HEK293 (cell line): ENCODE data around the gene FGA.
A peak's percentile ranks its signal among the peaks of the same experiment; 100 is the strongest.

ENCODE experiments used
- CTCF ChIA-PET: fragments of 350-600 bp; formaldehyde crosslinking; extraction: SDS; loops from one replicate; lab custom pipeline; 2021; ENCODE audit warnings: antibody characterized with exemption; lab: Yijun Ruan, JAX
- POLR2A ChIA-PET: fragments of 300-600 bp; formaldehyde crosslinking; extraction: SDS; loops from one replicate; lab custom pipeline; 2020; ENCODE audit warnings: antibody characterized with exemption, inconsistent platforms; lab: Yijun Ruan, JAX
- H3K27ac ChIP-seq: fragments of 200-500 bp; sonication (Bioruptor generic); 2 replicates; pipeline ENCODE4 v1.5.1; 2014; ENCODE audit warnings: low read depth, low read length, control low read depth, inconsistent platforms; ENCODE audit errors: extremely low read depth
- H3K36me3 ChIP-seq, 2 experiments: fragments of 200-500 bp in 1 of 2; sonication (Bioruptor generic) in 1 of 2; 1 replicate in 1 of 2; 2 replicates in 1 of 2; pipeline ENCODE4 v1.5.1; 2014 to 2017; ENCODE audit warnings: inconsistent platforms in 2 of 2, low read length in 2 of 2; ENCODE audit not compliant: control insufficient read depth in 2 of 2, insufficient read depth in 1 of 2
- H3K4me1 ChIP-seq: fragments of 200-500 bp; sonication (Bioruptor generic); 2 replicates; pipeline ENCODE4 v1.5.1; 2014; ENCODE audit warnings: mild to moderate bottlenecking, low read length, inconsistent platforms; ENCODE audit not compliant: control insufficient read depth, insufficient read depth
- H3K4me3 ChIP-seq: 2 replicates; pipeline ENCODE4 v1.5.1; 2011; ENCODE audit warnings: low read depth, mild to moderate bottlenecking, control low read depth, low read length, moderate library complexity
- H3K9me3 ChIP-seq: fragments of 200-500 bp; sonication (Bioruptor generic); 2 replicates; pipeline ENCODE4 v1.5.1; 2014; ENCODE audit warnings: low read depth, low read length, inconsistent platforms; ENCODE audit not compliant: control insufficient read depth, insufficient read depth
- AEBP2 ChIP-seq: fragments of 450-650 bp; formaldehyde crosslinking; IDR thresholded peaks from 2 replicates; pipeline ENCODE4 v1.5.1; 2016; ENCODE audit warnings: missing biosample characterization, missing genetic modification characterization, borderline replicate concordance
- ATF2 ChIP-seq: fragments of 450-650 bp; formaldehyde crosslinking; IDR thresholded peaks from 2 replicates; pipeline ENCODE4 v1.5.1; 2016; ENCODE audit warnings: missing biosample characterization, missing genetic modification characterization, low read depth
- GLIS1 ChIP-seq: fragments of 450-650 bp; formaldehyde crosslinking; IDR thresholded peaks from 2 replicates; pipeline ENCODE4 v1.5.1; 2016; ENCODE audit warnings: missing biosample characterization, missing genetic modification characterization
- KLF10 ChIP-seq: fragments of 450-650 bp; IDR thresholded peaks from 2 replicates; pipeline ENCODE4 v1.5.1; 2018; ENCODE audit warnings: missing biosample characterization, mild to moderate bottlenecking, missing genetic modification characterization
- KLF8 ChIP-seq: fragments of 450-650 bp; formaldehyde crosslinking; IDR thresholded peaks from 2 replicates; pipeline ENCODE4 v1.5.1; 2016; ENCODE audit warnings: missing biosample characterization, missing genetic modification characterization
- PRDM1 ChIP-seq: fragments of 450-650 bp; formaldehyde crosslinking; IDR thresholded peaks from 2 replicates; pipeline ENCODE4; 2016; ENCODE audit warnings: missing biosample characterization, missing genetic modification characterization
- SCRT2 ChIP-seq: fragments of 450-650 bp; formaldehyde crosslinking; IDR thresholded peaks from 2 replicates; pipeline ENCODE4 v1.5.1; 2016; ENCODE audit warnings: missing biosample characterization, missing genetic modification characterization
- TCF7L2 ChIP-seq: IDR thresholded peaks from 2 replicates; pipeline ENCODE4 v1.6.1; 2011; ENCODE audit warnings: low read depth, mild to moderate bottlenecking, inconsistent platforms, low read length, moderate library complexity, borderline replicate concordance
- TRIM28 ChIP-seq: IDR thresholded peaks from 2 replicates; pipeline ENCODE4 v1.6.1; 2011; ENCODE audit warnings: low read length, control low read depth, borderline replicate concordance
- ZNF114 ChIP-seq: fragments of 450-650 bp; formaldehyde crosslinking; IDR thresholded peaks from 2 replicates; pipeline ENCODE4 v1.5.0; 2017; ENCODE audit warnings: missing biosample characterization, missing genetic modification characterization
- ZNF248 ChIP-seq: fragments of 450-650 bp; formaldehyde crosslinking; IDR thresholded peaks from 2 replicates; pipeline ENCODE4 v1.5.1; 2017; ENCODE audit warnings: missing biosample characterization, missing genetic modification characterization
- ZNF311 ChIP-seq: fragments of 450-650 bp; formaldehyde crosslinking; IDR thresholded peaks from 2 replicates; pipeline ENCODE4 v1.5.1; 2017; ENCODE audit warnings: missing biosample characterization, missing genetic modification characterization, borderline replicate concordance
- ZNF350 ChIP-seq: fragments of 450-650 bp; formaldehyde crosslinking; IDR thresholded peaks from 2 replicates; pipeline ENCODE4 v1.5.0; 2017; ENCODE audit warnings: missing biosample characterization, mild to moderate bottlenecking, missing genetic modification characterization
- ZNF518A ChIP-seq: fragments of 450-650 bp; formaldehyde crosslinking; conservative IDR thresholded peaks from 2 replicates; pipeline ENCODE4 v1.5.1; 2016; ENCODE audit warnings: low read depth, missing biosample characterization, missing genetic modification characterization
- ZNF548 ChIP-seq: fragments of 450-650 bp; formaldehyde crosslinking; IDR thresholded peaks from 2 replicates; pipeline ENCODE4 v1.5.1; 2016; ENCODE audit warnings: missing biosample characterization, missing genetic modification characterization
- ZNF596 ChIP-seq: fragments of 450-650 bp; IDR thresholded peaks from 2 replicates; pipeline ENCODE4 v1.5.0; 2018; ENCODE audit warnings: missing biosample characterization, mild to moderate bottlenecking, missing genetic modification characterization, moderate library complexity
- ZNF626 ChIP-seq: fragments of 450-650 bp; sonication (Bioruptor Pico); formaldehyde crosslinking; IDR thresholded peaks from 2 replicates; pipeline ENCODE4 v1.5.1; 2018; ENCODE audit warnings: missing biosample characterization, missing genetic modification characterization, inconsistent platforms
- ZNF654 ChIP-seq: fragments of 450-650 bp; formaldehyde crosslinking; IDR thresholded peaks from 2 replicates; pipeline ENCODE4 v1.5.1; 2016; ENCODE audit warnings: low read depth, missing biosample characterization, missing genetic modification characterization
- ZNF692 ChIP-seq: fragments of 450-650 bp; formaldehyde crosslinking; IDR thresholded peaks from 2 replicates; pipeline ENCODE4 v1.5.1; 2016; ENCODE audit warnings: missing biosample characterization, missing genetic modification characterization
- ZNF791 ChIP-seq: fragments of 450-650 bp; formaldehyde crosslinking; IDR thresholded peaks from 2 replicates; pipeline ENCODE4 v1.5.1; 2016; ENCODE audit warnings: missing biosample characterization, missing genetic modification characterization
- ZSCAN18 ChIP-seq: fragments of 450-650 bp; formaldehyde crosslinking; IDR thresholded peaks from 2 replicates; pipeline ENCODE4 v1.5.1; 2016; ENCODE audit warnings: missing biosample characterization, missing genetic modification characterization
- ZSCAN4 ChIP-seq: fragments of 450-650 bp; formaldehyde crosslinking; IDR thresholded peaks from 2 replicates; pipeline ENCODE4 v1.5.1; 2017; ENCODE audit warnings: missing biosample characterization, missing genetic modification characterization

The FGA gene

GRCh38 chr4:154559141-154559493 lies 31.4 kb downstream of the FGA start (continued):
- TF ChIP-seq ZNF518A (tag by site-specific recombination) (no peak), ZNF311 (tag by site-specific recombination) (no peak), TCF7L2 (no peak), KLF10 (no peak), ZNF596 (tag by site-specific recombination) (no peak)

- Histone ChIP-seq H3K36me3 (peaks cover 9 to 16% of the 10 kb centered on the region in 2 experiments; a peak in 2 of 3 replicates), H3K4me3 (no peak overlapping the region), H3K27ac (no peak overlapping the region), H3K4me1 (peaks cover 2% of the 10 kb centered on the region), H3K9me3 (no peaks in the 10 kb centered on the region)
- CTCF ChIA-PET = interaction anchor here (0.5 to 15.4 kb wide), 13 partner anchors 11 to 1226 kb away, joined by 3 to 429 read pairs (median 3); partner anchors contain the start of genes FGB and FGG
- POLR2A ChIA-PET = no interaction called here
- peak; percentile 78 for TF ChIP-seq ZNF654 (tag by site-specific recombination)
- no peak for TF ChIP-seq ZSCAN18 (tag by site-specific recombination)
- TF ChIP-seq ZNF626 = no peak
- peak; percentile 86 for TF ChIP-seq ATF2 (tag by site-specific recombination)
- TF ChIP-seq KLF8 (tag by site-specific recombination) = no peak
- TF ChIP-seq GLIS1 = no peak
- TF ChIP-seq AEBP2 = no peak
- TF ChIP-seq ZNF248 = no peak
- TF ChIP-seq ZNF114 (tag by site-specific recombination) = no peak
- no peak for TF ChIP-seq ZNF350 (tag by site-specific recombination)
- no peak for TF ChIP-seq TRIM28
- no peak for TF ChIP-seq PRDM1 (tag by site-specific recombination)
- peak; percentile 41; the same call in 1 of the 2 replicates for TF ChIP-seq ZNF692
- TF ChIP-seq SCRT2 = peak; percentile 65; the same call in 1 of the 2 replicates
- no peak for TF ChIP-seq ZSCAN4
- TF ChIP-seq ZNF548 (tag by site-specific recombination) = no peak
- no peak for TF ChIP-seq ZNF791 (tag by site-specific recombination)
These were observed 38.5 kb downstream of the FGA start for GRCh38 chr4:154551872-154552686.
